Activated T-cell treated with anti-CD3 and anti-CD28 coated beads for 48 hours (primary cell): Measurements from ENCODE around the gene PDE4DIP.
"Not testable (repeated sequence)": the region's sequence is repeated elsewhere in the genome, so short reads cannot be mapped to it uniquely, and the experiment has no call there.

Experiments used
- DNase-seq: peaks from one replicate; pipeline ENCODE4 v3.0.0-alpha.2; 2020; ENCODE audit warnings: low read depth

The PDE4DIP gene

GRCh38 chr1:148874408-148875388, 30.5 kb downstream of the PDE4DIP start:
- not testable (repeated sequence) for DNase-seq

DNA sequence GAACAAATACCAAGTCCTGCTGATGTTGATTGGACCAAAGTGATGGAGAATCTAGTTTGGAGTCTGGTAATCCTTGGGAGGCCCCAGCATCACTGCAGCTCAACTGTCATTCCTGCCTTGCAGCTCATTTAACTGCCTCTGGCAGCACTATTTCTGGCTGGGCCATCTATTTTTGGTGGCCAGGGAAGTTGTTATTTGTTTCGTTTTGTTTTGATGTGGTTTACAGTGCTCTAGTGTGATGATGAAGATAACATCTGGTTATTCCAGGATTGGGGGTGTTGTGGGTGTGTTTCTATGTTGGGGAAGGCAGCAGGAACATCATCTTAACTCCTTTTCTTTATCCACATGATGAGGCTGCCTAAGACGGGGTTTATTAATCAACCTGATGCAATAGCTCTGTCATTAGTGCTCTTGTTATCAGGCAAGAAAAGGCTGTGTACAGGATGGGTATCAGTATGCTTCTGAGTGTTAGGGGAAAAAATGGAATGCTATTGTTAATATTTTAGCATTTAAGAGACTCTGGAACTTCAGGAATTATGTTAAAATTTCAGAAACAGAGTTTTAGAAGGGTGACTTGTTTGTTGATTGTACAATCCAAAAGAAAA, 35.7 kb downstream of the PDE4DIP start:
- not testable (repeated sequence) for DNase-seq

DNA sequence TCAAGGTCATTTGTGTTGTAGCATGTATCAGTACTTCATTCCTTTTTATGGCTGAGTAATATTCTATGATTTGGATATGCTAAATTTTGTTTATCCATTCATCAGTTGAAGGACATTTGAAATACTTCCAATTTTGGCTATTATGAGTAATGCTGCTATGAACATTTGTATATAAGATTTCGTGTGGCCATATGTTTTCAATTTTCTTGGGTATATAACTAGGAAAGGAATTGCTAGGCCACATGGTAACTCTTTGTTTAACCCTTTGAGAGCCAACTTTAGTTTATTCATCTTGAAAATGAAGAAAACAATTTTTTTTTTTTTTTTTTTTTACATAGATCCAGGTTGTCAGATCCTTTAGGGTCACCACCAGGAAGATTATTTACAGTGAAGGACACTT, 37.0 kb downstream of the PDE4DIP start:
- not testable (repeated sequence) for DNase-seq

DNA sequence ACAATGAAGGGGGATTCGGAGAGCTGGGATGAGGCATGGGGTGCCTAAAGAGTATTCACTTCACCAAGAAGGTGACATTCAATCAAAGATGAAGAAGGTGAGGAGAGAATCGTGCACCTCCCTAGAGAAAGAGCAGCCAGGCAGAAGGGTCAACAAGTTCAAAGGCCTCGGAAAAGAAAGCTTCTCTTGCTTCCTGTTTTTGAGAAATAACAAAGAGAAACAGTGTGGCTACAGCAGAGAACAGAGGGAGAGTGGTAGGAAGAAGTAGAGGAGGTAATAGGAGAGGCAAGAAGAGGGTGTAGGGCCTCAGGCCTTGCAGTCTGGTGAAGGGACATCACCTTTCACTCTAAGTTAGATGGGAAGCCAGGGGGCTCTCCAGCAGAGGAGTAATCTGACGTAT, 41.0 kb downstream of the PDE4DIP start:
- not testable (repeated sequence) for DNase-seq

DNA sequence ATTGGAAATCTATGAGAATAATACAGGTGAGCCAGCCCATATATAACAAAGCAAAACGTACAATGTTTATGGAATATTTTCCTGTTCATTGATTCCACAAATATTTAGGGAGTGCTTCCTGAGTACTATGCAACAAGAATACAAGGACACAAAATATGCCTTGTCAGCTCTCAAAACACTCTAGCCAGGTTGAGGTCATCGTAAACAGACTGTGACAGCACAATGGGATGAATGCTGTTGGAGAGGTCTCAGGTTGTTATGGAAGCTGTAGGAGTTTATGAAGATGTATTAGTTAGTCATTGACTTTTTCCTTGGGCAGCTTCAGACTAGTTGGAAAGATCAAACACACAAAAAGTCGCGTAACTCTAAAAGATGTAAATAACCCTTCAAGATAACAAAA, 42.1 kb downstream of the PDE4DIP start:
- DNase-seq = not testable (repeated sequence)

DNA sequence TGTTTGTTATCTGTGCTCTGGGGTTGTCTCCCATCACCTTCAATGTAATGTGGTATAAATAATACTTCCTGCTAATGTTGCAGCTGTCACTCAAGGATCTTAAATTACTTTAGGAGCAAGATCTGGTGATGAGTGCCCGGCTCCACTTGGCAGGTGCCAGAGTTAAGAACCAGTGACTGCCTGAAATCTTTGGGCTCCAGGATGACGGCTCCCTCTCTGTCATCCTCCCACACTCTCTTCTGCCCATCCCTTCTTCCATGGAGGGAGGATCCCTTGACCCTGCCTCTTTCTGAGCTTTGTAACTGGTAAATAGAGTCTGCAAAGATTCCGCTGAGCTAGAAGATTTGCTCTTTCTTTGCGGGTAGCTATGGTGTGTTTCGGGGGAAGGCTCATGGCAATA, 44.4 kb downstream of the PDE4DIP start:
- not testable (repeated sequence) for DNase-seq

DNA sequence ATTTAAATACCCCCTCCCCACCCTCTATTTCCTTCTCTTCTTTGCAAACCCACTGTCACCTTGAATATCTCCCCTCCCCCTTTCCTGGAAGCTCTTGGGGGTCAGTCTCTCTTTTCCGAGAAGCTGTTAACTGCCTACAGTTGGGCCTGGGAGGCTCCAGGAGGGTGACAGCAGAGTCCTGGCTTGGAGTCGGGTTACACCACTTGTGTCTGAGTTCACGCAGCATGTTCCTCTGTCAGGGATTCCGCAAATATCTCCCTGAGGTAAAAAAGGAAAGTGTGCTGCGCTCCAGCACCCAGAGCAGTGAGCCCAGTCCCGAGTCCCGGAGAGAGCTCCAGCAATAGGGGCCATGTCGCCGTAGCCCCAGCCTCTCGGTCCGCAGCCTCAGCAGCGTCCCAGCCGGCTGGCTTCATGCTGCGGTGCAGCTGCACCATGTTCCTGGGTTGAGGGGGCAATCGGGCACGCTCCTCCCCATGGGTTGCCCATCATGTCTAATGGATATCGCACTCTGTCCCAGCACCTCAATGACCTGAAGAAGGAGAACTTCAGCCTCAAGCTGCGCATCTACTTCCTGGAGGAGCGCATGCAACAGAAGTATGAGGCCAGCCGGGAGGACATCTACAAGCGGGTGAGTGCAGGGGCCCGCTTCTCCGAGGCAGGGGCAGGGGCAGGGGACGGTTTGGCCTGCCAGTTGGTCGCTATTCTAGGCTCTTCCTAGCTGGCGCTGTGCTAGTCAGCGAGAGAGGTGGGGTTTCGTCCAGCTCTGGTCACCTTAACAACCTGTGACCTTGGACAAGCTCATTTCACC, 45.2 kb downstream of the PDE4DIP start:
- not testable (repeated sequence) for DNase-seq

- not testable (repeated sequence) for DNase-seq
Measured at GRCh38 chr1:148890075-148890568, 45.9 kb downstream of the PDE4DIP start.

- DNase-seq = not testable (repeated sequence)
Measured at GRCh38 chr1:148894360-148895352, 50.4 kb downstream of the PDE4DIP start.

GRCh38 chr1:148900026-148900425, 55.8 kb downstream of the PDE4DIP start:
- not testable (repeated sequence) for DNase-seq

- not testable (repeated sequence) for DNase-seq
Measured at GRCh38 chr1:148900691-148901090, 56.5 kb downstream of the PDE4DIP start.

DNA sequence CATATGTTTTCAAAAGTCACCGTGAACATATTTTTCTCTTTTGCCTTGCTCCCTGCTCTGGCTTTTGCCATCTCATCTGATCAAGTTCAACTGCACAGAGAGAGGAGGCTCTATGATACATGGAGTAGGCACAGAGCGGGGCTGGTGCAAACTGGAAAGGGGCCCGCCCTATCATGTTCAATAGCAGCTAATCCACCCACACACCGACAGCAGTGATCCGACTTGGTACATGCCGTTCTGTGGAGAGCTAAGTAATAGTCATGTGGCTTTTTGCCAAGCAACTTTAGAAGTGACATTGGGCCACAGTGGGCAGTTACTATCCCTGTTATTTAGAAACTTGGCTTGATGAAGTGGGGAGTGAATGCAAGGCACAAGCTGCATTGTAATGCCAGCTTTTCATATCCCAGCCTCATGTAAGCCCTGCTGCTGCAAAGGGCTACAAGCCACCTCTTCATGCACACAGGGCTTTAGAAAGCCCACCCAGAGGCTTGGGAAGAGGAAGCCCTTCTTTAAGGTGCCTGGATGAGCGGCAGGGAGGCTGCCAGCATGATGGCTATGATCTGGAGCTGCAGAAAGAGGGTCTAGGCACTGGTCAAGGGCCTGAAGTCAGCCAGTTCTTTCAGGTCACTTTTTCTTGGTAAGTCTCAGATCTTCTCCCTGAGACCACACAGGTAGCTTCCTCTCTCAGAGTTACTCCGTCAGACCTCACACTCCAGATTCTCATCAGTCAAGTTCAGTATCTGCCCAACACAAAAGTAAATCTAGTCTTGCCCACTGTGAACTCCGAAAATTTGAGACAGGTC, 57.1 kb downstream of the PDE4DIP start:
- DNase-seq = not testable (repeated sequence)

GRCh38 chr1:148901953-148902341, 57.7 kb downstream of the PDE4DIP start:
- DNase-seq = not testable (repeated sequence)

DNA sequence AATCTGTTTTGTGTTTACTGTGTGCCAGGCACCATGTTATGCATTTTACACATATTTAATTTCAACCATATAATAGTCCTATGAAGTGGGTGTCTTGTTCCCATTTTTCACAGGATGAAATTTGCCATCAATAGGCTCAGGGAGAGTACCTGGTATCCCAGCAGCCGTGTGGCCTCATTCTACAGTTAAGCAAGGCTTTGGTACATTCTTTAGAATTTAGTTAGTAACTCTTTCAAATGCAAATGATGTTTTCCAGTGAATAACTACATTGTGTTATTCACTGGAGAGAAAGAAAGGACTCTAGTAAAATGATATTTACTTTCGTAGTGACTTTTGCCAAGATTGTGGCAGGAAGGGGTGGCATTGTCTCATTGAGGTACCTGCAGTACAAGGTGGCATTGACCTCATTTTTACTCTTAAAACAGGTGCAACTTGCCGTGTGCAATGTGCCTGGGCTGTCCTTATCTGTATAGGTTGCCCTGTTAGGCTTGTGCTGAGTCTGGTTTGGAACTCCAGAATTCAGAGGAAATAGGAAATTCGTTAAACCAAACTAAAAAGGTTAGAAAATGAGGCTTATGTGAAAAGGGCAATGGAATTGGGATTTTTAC, 65.1 kb downstream of the PDE4DIP start:
- not testable (repeated sequence) for DNase-seq

GRCh38 chr1:148911303-148911928, 67.2 kb downstream of the PDE4DIP start:
- DNase-seq = not testable (repeated sequence)

- not testable (repeated sequence) for DNase-seq
Measured at GRCh38 chr1:148916222-148916621, 72.0 kb downstream of the PDE4DIP start.

- not testable (repeated sequence) for DNase-seq
Measured at GRCh38 chr1:148916695-148917348, 72.6 kb downstream of the PDE4DIP start.

GRCh38 chr1:148918836-148919447, 74.7 kb downstream of the PDE4DIP start:
- not testable (repeated sequence) for DNase-seq
